T-helper 9 cell (primary cell): ENCODE measurements around the gene SLC35F2.
"Not testable (repeated sequence)": the region's sequence is repeated elsewhere in the genome, so short reads cannot be mapped to it uniquely, and the experiment has no call there.

ENCODE experiments used
- DNase-seq: peaks from one replicate; pipeline ENCODE4 v3.0.0-alpha.2; 2020

SLC35F2 gene

GRCh38 chr11:107840129-107840484 is 18.5 kb downstream of the SLC35F2 start:
- DNase-seq, result no peak

GRCh38 chr11:107836851-107837250 is 21.7 kb downstream of the SLC35F2 start:
- DNase-seq, result no peak

GRCh38 chr11:107834995-107835394 is 23.6 kb downstream of the SLC35F2 start:
- DNase-seq, result no peak

- DNase-seq, result not testable (repeated sequence)
These were observed 24.7 kb downstream of the SLC35F2 start for GRCh38 chr11:107833926-107834325.

GRCh38 chr11:107830915-107831540 is 27.6 kb downstream of the SLC35F2 start:
- DNase-seq, result no peak

- no peak for DNase-seq
These were observed 31.5 kb downstream of the SLC35F2 start for GRCh38 chr11:107827041-107827440.

- no peak for DNase-seq
These were observed 32.7 kb downstream of the SLC35F2 start for GRCh38 chr11:107825875-107826274.

- no peak for DNase-seq
These were observed 33.8 kb downstream of the SLC35F2 start for GRCh38 chr11:107824668-107825369.

- no peak for DNase-seq
These were observed 37.2 kb downstream of the SLC35F2 start for GRCh38 chr11:107821199-107821927.

- DNase-seq, result no peak
These were observed 39.1 kb downstream of the SLC35F2 start for GRCh38 chr11:107819361-107820014.

GRCh38 chr11:107818491-107818890 is 40.1 kb downstream of the SLC35F2 start:
- DNase-seq, result no peak

GRCh38 chr11:107816028-107816427 is 42.6 kb downstream of the SLC35F2 start:
- DNase-seq, result no peak

- no peak for DNase-seq
These were observed 47.7 kb downstream of the SLC35F2 start for GRCh38 chr11:107810875-107811274.

- DNase-seq, result no peak
These were observed 50.1 kb downstream of the SLC35F2 start for GRCh38 chr11:107808521-107808920.

- DNase-seq, result no peak
These were observed 53.6 kb downstream of the SLC35F2 start for GRCh38 chr11:107804971-107805370.

- DNase-seq, result no peak
These were observed 54.4 kb downstream of the SLC35F2 start for GRCh38 chr11:107804211-107804610.

GRCh38 chr11:107801641-107802040 is 56.9 kb downstream of the SLC35F2 start:
- no peak for DNase-seq

GRCh38 chr11:107799218-107799859 is 59.2 kb downstream of the SLC35F2 start:
- peak; percentile 51 for DNase-seq

- DNase-seq, result no peak
These were observed 66.5 kb downstream of the SLC35F2 start for GRCh38 chr11:107792049-107792443.

- DNase-seq, result no peak
These were observed 67.1 kb downstream of the SLC35F2 start for GRCh38 chr11:107791343-107792048.

- DNase-seq, result no peak
These were observed 68.8 kb downstream of the SLC35F2 start for GRCh38 chr11:107789767-107790166.

GRCh38 chr11:107787733-107788132 is 70.9 kb downstream of the SLC35F2 start:
- DNase-seq, result no peak
